MCF 10A (cell line): Measurements from ENCODE around the gene BIN1. TPM values are rescaled to one million over a fixed set of nuclear protein-coding genes. Genes with fewer than 3 reads are reported as not detected.

Experiments used
- BruUV-seq: library from RNA; stranded (reverse); fragments of 400-500 nt; replicated peaks from 2 replicates; lab custom pipeline; 2021; lab: Mats Ljungman, UMichigan
- CTCF ChIA-PET: fragments of 300-600 bp; sonication (Branson Sonifier 250); formaldehyde crosslinking; extraction: SDS; loops from one replicate; lab custom pipeline; 2021; ENCODE audit warnings: antibody characterized with exemption, inconsistent platforms; lab: Yijun Ruan, JAX
- POLR2A ChIA-PET: fragments of 300-600, 350-650 bp; sonication (Branson Sonifier 250); formaldehyde crosslinking; extraction: SDS; loops from one replicate; lab custom pipeline; 2020; ENCODE audit warnings: antibody characterized with exemption, inconsistent platforms; lab: Yijun Ruan, JAX
- DNase-seq: peaks from one replicate; pipeline ENCODE4 v3.0.0-alpha.2; 2018; ENCODE audit not compliant: unreplicated experiment
- H3K27ac Mint-ChIP-seq: one replicate; pipeline ENCODE4 v1.8.0; 2022; ENCODE audit warnings: mild to moderate bottlenecking, low read depth, mixed read lengths; ENCODE audit not compliant: unreplicated experiment
- H3K27me3 Mint-ChIP-seq: one replicate; pipeline ENCODE4 v1.8.0; 2022; ENCODE audit warnings: mixed read lengths; ENCODE audit not compliant: insufficient read depth, unreplicated experiment
- H3K36me3 Mint-ChIP-seq: one replicate; pipeline ENCODE4 v1.8.0; 2022; ENCODE audit warnings: mild to moderate bottlenecking, moderate library complexity, mixed read lengths; ENCODE audit not compliant: insufficient read depth, unreplicated experiment
- H3K4me1 Mint-ChIP-seq: one replicate; pipeline ENCODE4 v1.8.0; 2022; ENCODE audit warnings: mixed read lengths; ENCODE audit not compliant: insufficient read depth, unreplicated experiment
- H3K4me3 Mint-ChIP-seq: one replicate; pipeline ENCODE4 v1.8.0; 2022; ENCODE audit warnings: mild to moderate bottlenecking, moderate library complexity, mixed read lengths; ENCODE audit not compliant: unreplicated experiment
- H3K9me3 Mint-ChIP-seq: one replicate; pipeline ENCODE4 v1.8.0; 2022; ENCODE audit warnings: mixed read lengths; ENCODE audit not compliant: unreplicated experiment
- CTCF ChIP-seq: fragments of 200-600 bp; IDR thresholded peaks from one replicate; pipeline ENCODE4 v1.8.0; 2022; ENCODE audit warnings: antibody characterized with exemption, mild to moderate bottlenecking; ENCODE audit not compliant: unreplicated experiment
- intact Hi-C: fragments of 100-400 bp; cut with micrococcal nuclease; formaldehyde crosslinking; loops from 2 replicates; pipeline ENCODE4 v1.14.1; 2022
- total RNA-seq: library from RNA; stranded (reverse); gene quantifications from 2 replicates; pipeline ENCODE4 v1.2.3, GENCODE V29; 2022

BIN1 gene
- total RNA-seq, 1 experiment from 2014 or later, result 29.6 TPM

DNA sequence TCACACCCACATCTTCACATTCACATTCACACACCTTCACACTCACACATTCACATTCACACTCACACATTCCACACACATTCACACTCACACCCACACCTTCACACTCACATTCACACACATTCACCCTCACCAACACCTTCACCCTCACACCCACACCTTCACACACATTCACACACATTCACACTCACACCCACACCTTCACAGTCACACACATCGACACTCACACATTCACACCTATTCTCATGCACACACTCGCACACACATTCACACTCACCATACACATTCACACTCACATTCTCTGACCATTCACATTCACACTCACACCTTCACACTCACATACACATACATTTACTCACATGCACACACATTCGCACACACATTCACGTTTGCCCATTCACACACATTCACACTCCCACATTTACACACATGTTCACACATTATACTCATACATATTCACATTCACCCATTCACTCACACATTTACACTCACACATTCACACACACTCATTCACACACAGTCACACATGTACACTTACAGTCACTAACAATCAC lies 62.7 kb downstream of the BIN1 start:
- Mint-ChIP-seq H3K27me3 (no peaks in the 10 kb centered on the region), H3K36me3 (no peaks in the 10 kb centered on the region), H3K4me3 (no peak overlapping the region), H3K27ac (no peak overlapping the region), H3K4me1 (no peaks in the 10 kb centered on the region), H3K9me3 (no peaks in the 10 kb centered on the region)
- no peak for DNase-seq
- intact Hi-C loops, result loop anchor here (5.0 kb wide), 1 partner anchor 802 kb away; no protein-coding TSS in a partner anchor
- no peak for TF ChIP-seq CTCF
- ChIA-PET CTCF (interaction anchor here (1.7 kb wide), 1 partner anchor 73 kb away, joined by 8 read pairs; no protein-coding TSS in a partner anchor), POLR2A (no interaction called here)
- no TSS peak for BruUV-seq

DNA sequence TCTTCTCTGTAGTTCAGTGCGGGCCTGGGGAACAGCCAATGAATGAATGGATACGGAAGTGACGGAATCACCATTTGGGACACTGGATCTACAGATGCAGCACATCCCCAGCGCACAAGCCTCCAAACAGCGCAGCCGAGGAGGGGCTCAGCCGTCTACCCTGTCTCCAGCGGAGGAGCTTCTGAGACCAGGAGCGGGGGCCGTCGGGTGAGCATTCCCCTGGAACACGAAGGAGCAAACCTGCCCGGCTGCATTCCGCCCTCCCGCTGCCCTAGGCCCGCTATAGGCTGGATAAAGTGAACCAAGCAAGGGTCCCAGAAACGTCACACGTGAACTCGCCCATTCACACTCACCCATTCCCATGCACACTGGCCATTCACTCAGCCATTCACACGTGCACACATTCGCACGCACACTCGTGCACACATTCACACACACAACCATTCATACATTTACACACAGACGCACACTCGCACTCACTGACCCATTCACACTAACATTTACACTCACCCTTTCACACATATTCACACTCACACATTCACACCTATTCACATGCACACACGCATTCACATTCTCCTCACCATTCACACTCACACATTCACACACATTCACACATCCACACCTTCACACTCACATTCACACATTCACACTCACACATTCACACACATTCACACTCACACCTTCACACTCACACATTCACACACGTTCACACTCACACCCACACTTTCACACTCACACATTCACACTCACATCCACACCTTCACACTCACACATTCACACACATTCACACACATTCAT lies 63.4 kb downstream of the BIN1 start:
- no TSS peak for BruUV-seq
- POLR2A ChIA-PET, result no interaction called here
- Mint-ChIP-seq H3K36me3 (no peaks in the 10 kb centered on the region), H3K4me1 (no peaks in the 10 kb centered on the region), H3K27ac (no peak overlapping the region), H3K9me3 (no peaks in the 10 kb centered on the region), H3K4me3 (no peak overlapping the region), H3K27me3 (no peaks in the 10 kb centered on the region)
- intact Hi-C loops, result loop anchor here (5.0 kb wide), 1 partner anchor 801 kb away; no protein-coding TSS in a partner anchor
- DNase-seq, result no peak
- CTCF ChIA-PET, result no interaction called here
- TF ChIP-seq CTCF, result no peak

GRCh38 chr2:127041259-127041970 lies 65.5 kb downstream of the BIN1 start:
- Mint-ChIP-seq H3K27me3 (no peaks in the 10 kb centered on the region), H3K9me3 (no peaks in the 10 kb centered on the region), H3K4me1 (peaks cover 7% of the 10 kb centered on the region), H3K27ac (no peak overlapping the region), H3K4me3 (no peak overlapping the region), H3K36me3 (no peaks in the 10 kb centered on the region)
- ChIA-PET CTCF (interaction anchor here (0.7 to 1.2 kb wide), 4 partner anchors 8 to 14 kb away, joined by 3 to 8 read pairs (median 5); no protein-coding TSS in a partner anchor), POLR2A (interaction anchor here (0.9 kb wide), 1 partner anchor 24 kb away, joined by 4 read pairs; no protein-coding TSS in a partner anchor)
- no peak for TF ChIP-seq CTCF
- DNase-seq, result no peak
- intact Hi-C loops, result loop anchor here (5.0 kb wide), 1 partner anchor 799 kb away; no protein-coding TSS in a partner anchor
- no TSS peak for BruUV-seq
